Right hindlimb (tissue), 1 donor: ENCODE measurements around the gene URM1.
A peak's percentile ranks its signal among the peaks of the same experiment; 100 is the strongest.
"Not testable (repeated sequence)": the region's sequence is repeated elsewhere in the genome, so short reads cannot be mapped to it uniquely, and the experiment has no call there.

Experiments
- DNase-seq: peaks from one replicate; pipeline ENCODE4 v3.0.0-alpha.2; 2018

URM1 gene

DNA sequence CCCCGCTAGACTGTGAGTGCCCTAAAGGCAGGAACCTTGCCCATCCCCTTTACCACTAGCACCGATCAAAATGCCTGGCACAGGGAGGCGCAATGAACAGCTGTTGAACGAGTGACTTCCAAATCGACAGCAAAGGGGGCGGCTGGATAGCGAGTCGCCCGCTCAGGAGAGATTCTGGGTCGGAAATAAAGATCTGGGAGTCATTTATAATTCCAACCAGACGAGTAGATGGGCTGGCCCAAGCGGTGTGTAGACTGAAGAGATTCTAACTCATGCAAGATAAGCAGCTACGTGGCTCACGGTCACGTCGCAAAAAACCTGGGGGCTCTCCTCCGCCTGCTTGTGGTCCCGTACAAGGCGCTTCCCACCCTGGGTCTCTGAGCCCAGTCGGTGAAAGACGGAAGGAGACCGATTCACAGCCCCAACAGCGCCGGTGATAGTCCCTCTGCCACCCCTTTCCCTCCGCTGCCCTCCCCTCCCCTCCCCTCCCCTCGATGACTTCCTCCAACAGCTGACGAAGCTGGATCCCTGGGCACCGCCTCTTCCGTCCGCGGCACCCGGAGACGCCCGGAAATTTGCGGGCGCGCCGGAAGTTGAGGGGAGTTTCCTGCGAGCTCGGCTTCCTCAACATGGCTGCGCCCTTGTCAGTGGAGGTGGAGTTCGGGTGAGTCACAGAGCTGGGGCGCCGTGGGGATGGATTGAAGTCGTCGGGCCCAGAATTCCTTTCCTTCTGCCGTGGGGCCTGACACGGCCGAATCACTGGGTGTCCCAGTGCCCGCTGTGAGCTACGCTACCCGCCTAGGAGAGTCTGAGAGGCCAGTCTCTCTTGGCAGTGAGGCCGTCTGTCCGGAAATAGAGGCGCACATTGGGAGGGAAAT is at the start of gene URM1:
Gene URM1, plus strand, starts transcription at position 623 of the 878 bp plus-strand sequence. Its CDS starts 7 bp downstream, at position 630.
- DNase-seq = peak; percentile 98

- DNase-seq = no peak
Measured at GRCh38 chr9:128321879-128322403, 49.2 kb upstream of the URM1 start.

- peak; percentile 96 for DNase-seq
Measured at GRCh38 chr9:128322404-128323211, 48.6 kb upstream of the URM1 start, which contains the start of the genes COQ4 and TRUB2. COQ4 (plus strand) TSS chr9:128322839; CDS start chr9:128322859, 20 bp downstream. TRUB2 (minus strand) TSS chr9:128322447; CDS start chr9:128322408, 39 bp downstream.

- DNase-seq = no peak
Measured at GRCh38 chr9:128323212-128323730, 47.9 kb upstream of the URM1 start.

GRCh38 chr9:128323791-128324190 is 47.4 kb upstream of the URM1 start:
- no peak for DNase-seq

DNA sequence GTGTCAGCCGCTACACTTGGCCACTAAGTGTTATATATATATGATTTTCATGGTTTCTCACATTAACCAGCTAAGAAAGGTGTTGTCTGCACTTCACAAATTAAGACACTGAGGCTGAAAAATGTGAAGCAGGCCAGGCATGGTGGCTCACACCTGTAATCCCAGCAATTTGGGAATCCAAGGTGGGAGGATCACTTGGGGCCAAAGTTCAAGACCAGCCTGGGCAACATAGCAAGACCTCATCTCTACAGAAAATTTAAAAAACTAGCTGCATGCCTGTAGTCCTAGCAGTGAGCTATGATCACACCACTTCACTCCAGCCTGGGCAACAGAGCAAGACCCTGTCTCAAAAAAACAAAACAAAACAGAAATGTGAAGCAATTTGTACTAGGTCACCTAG is 46.8 kb upstream of the URM1 start:
- DNase-seq = no peak

DNA sequence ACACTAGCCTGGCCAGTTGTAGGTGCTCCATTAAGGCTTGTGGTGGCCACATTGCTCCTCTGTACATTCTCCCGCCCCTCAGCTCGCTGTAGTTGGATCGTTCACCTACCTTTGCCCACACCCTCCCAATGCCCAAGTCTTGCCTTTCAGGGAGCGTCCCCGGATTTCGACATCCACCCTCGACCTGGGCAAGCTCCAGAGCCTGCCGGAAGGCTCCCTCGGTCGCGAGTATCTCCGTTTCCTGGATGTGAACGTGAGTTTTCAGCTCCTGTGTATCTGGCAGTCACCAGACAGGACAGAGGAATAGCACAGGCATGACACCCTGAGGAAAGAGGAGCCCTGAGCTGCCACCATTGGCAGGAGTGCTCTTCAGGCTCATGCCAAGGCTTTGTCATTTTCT is 45.5 kb upstream of the URM1 start:
- DNase-seq = no peak

DNA sequence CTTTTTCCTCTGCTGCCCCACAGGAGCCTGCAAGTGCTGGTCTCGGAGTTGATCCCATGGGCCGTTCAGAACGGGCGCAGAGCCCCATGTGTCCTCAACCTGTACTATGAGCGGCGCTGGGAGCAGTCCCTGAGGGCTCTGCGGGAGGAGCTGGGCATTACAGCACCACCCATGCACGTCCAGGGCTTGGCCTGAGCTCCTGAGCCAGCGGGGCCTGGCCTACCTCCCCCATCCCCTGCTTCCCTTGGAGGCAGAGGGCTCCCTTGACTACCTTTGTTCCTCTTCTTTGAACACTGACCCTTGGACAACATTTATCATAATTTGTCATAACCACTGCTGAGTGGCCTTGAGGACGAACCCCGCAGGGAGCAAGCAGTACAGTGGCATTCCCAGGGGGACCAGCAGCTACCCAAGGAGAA is 37.7 kb upstream of the URM1 start:
- DNase-seq = no peak

- no peak for DNase-seq
Measured at GRCh38 chr9:128335161-128335560, 36.0 kb upstream of the URM1 start.

- DNase-seq = no peak
Measured at GRCh38 chr9:128335914-128336313, 35.3 kb upstream of the URM1 start.

GRCh38 chr9:128337936-128338335 is 33.2 kb upstream of the URM1 start:
- DNase-seq = no peak

DNA sequence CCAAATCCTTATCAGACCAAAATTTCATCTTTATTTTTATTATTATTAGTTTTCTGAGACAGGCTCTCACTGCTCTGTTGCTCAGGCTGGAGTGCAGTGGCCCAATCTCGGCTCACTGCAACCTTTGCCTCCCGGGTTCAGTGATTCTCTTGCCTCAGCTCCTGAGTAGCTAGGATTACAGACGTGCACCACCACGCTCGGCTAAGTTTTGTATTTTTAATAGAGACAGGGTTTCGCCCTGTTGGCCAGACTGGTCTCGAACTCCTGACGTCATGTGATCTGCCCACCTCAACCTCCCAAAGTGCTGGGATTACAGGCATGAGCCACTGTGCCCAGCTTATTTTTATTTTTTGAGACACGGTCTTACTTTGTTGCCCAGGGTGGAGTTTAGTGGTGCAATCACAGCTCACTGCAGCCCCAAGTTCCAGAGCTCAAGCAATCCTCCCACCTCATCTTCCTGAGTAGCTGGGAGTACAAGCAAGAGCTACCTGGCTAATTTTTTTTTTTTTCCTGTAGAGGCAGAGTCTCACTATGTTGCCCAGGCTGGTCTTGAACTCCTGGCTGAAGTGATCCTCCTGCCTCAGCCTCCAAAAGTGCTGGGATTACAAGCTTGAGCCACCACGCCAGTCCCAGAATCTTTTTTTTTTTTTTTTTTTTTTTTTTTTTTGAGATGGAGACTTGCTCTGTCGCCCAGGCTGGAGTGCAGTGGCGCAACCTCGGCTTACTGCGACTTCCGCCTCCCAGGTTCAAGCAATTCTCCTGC is 32.1 kb upstream of the URM1 start:
- not testable (repeated sequence) for DNase-seq

DNA sequence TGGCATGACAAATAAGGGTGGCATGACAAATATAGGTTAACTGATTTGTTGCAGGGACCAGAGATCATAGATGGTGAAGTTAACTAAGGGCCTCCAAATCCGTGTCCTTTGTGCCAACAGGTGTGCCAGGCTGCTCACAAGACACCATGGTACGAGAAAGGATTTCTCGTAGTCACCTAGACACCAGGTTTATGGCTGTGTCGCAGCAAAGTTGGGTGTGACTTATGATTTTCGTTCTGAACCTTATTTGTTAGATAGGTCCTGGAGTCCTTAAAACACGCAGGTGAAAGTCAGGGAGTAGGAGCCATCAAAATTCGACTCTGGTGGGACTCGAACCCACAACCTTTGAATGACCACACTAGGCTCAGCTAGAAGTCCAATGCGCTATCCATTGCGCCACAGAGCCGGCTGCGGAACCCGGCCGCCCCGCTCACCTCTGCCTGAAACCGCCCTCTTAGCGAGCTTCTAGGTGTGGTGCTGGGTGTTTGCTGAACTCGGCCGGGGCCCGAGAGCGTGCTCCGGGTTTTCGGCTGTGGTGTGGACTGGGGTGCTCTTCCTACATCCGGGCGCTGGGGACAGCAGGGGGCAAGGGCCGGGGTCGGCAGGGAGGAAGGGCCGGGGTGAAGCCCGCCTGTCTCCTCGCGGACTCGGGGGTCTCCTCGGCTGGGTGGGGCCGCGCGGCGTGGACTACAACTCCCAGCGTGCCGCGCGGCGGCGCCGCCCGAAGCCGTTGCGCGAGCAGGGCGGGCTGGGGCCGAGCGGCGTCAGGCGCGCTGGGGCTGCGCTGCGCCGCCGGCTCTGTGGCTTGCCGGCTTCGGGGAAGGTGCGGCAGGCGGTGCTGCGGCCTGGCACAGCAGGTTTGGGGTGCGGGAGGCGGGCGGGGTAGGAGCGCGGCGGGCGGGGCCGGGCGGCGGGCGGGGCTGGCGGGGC is 31.1 kb upstream of the URM1 start, which contains the start of gene SLC27A4:
Gene SLC27A4, plus strand, starts transcription at position 767 of the 930 bp plus-strand sequence. CDS start 2,606 bp downstream, outside the sequence.
- peak; percentile 77 for DNase-seq

DNA sequence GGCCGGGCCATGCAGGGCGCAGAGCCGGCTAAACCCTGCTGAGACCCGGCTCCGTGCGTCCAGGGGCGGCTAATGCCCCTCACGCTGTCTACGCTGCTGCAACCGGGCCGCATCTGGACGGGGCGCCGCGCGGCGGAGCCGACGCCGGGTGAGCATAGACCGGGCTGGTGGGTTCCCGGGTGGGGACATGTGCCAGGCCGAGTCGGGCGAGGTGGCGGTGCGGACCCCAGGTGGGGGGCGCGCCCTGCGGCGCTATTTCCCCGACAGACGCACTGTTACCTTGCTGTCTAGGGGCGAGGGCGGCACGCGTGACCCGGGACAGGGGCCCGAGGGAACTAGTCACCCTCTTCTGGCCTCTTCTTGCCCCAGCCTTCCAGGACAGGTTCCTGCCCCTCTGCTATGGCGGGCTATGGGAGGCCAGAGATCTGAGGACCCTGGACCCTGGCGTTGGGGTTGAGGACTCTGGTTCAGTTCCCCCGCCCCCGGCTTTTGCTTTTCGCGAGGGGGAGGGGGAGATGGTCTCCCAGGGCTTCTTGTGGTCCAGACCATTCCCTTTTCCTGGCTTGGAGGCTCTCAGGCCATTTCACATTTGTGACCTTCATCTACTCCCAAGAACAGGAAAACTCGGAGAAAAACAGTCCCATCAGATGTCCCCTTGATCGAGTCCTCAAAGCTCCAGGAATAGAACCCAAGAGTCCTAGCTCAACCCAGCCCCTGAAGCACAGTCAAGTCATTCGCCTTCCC is 30.3 kb upstream of the URM1 start:
- no peak for DNase-seq

DNA sequence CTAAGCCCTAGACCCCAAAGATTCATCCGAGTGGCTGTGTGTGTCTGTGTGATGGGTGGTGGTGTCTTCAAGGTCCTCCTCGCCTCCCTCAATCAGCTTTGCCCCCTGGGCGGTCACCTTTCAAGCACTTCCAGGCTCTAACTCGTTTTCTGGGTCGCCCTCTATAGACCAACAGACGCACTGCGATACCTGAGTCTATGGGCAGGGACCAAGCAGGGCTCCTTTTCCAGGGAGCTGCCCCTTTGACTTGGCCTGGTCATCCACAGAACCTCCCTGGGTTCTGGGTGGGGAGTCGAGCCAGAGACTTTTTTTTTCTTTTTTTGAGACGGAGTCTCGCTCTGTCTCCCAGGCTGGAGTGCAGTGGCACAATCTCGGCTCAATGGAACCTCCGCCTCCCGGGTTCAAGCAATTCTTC is 29.7 kb upstream of the URM1 start:
- peak; percentile 64 for DNase-seq

GRCh38 chr9:128342971-128343680 is 28.0 kb upstream of the URM1 start:
- DNase-seq = no peak

DNA sequence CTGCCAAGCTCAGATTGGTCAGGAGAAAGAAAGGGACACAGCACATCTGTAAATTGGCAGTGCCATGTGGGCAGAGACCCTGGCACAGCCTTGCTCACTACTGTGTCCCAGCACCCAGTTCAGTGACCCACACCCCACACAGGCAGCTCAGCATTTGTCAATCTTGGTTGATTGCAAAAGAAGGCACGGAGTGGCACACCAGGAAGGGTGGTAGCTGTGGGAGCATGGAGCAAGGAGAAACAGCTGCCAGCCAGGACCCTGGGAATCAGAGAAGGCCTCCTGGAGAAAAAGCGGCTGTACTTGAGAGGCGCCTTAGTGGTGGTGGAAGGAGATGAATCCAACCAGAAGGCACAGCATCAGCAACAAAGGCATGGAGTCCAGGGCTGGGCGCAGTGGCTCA is 27.3 kb upstream of the URM1 start:
- no peak for DNase-seq

- DNase-seq = no peak
Measured at GRCh38 chr9:128344931-128345605, 26.1 kb upstream of the URM1 start.

DNA sequence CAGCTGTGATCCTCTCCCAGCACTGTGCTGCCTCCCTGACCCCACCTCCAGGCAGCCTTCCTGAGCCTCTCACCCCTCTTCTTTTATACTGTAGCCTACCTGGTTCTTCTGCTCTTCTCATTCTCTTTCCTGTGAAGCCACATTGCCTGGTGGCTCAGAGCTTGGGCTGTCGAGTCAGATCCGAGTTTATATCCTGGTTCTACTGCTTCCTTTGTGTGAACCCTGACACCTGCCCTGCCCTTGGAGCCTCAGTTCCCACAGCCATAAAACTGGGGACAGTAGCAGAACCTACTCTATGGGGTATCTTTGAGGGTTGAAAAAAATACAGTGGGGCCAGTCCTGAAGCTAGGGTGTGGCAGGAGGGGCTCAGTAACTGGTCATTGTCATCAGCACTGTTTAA is 22.0 kb upstream of the URM1 start:
- DNase-seq = no peak
